ENCODE measurements around the gene DNAH1. TPM values are rescaled to one million over a fixed set of nuclear protein-coding genes. Genes with fewer than 3 reads are reported as not detected.

Gene DNAH1
- total RNA-seq, 5 donors from 2014 or later (not counting 1 experiment from before 2014, with no cell fraction given), result 41.5 to 72.0 (median 44.2) TPM

GRCh38 chr3:52347716-52348635 lies 31.9 kb downstream of the DNAH1 start:
- no peaks in the 10 kb centered on the region for H3K4me1 Mint-ChIP-seq
- DNase-seq (no peak), ATAC-seq (replicated peaks in 1 of 4) (no peak)
- no peak overlapping the region for H3K4me3 ChIP-seq (ENCODE audit: control insufficient read depth in 1 of 2, extremely low read depth in 1 of 2, low read length in 1 of 2)
- no peaks in the 10 kb centered on the region for H3K9me3 ChIP-seq
- no peaks in the 10 kb centered on the region for H3K27me3 ChIP-seq (replicated peaks in 1 of 2; ENCODE audit: control insufficient read depth in 2 of 2, extremely low read depth in 1 of 2, insufficient read depth in 2 of 2, low read length in 1 of 2)
- peaks cover 37% of the 10 kb centered on the region for H3K36me3 Mint-ChIP-seq
- POLR2A ChIA-PET, result no interaction called here
- H3K9me3 Mint-ChIP-seq, result no peaks in the 10 kb centered on the region
- H3K27ac Mint-ChIP-seq, result no peak overlapping the region
- H3K4me1 ChIP-seq (ENCODE audit: control insufficient read depth in 1 of 2, extremely low read depth in 1 of 2, insufficient read depth in 2 of 2, low read length in 2 of 2), result no peaks in the 10 kb centered on the region
- H3K27ac ChIP-seq (ENCODE audit: low read length), result no peak overlapping the region
- 96% methylated on average over 12 of the region's 13 CpGs for WGBS (ENCODE audit: insufficient coverage)
- H3K4me3 Mint-ChIP-seq, result no peak overlapping the region
- no peaks in the 10 kb centered on the region for H3K27me3 Mint-ChIP-seq
- CTCF ChIA-PET, result interaction anchor here (0.8 to 0.9 kb wide), 2 partner anchors 9 to 127 kb away, joined by 3 to 4 read pairs; no protein-coding TSS in a partner anchor
- H3K36me3 ChIP-seq (ENCODE audit: control insufficient read depth in 2 of 2, extremely low read depth in 1 of 2, insufficient read depth in 1 of 2, low read length in 1 of 2), result peaks cover 48 to 76% of the 10 kb centered on the region in 2 donors

DNA sequence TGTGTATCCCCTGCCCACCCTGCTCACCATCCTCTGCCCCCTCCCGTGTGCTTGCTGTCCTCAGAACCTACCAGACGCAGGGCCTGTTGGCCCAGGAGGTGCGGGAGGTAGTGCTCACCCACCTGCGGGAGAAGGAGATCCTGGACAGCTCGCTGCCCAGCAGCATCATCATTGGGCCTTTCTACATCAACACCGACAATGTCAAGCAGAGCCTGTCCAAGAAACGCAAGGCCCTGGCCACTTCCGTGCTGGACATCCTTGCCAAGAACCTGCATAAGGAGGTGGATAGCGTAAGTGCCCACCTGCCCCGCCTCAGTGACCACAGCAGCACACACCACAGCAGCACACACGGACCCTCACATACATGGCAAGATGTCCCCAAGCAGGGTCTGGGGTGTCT lies 33.0 kb downstream of the DNAH1 start:
- H3K27ac Mint-ChIP-seq, result no peak overlapping the region
- H3K36me3 ChIP-seq (ENCODE audit: control insufficient read depth in 2 of 2, extremely low read depth in 1 of 2, insufficient read depth in 1 of 2, low read length in 1 of 2), result peaks cover 52 to 81% of the 10 kb centered on the region in 2 donors
- no peaks in the 10 kb centered on the region for H3K9me3 ChIP-seq
- DNase-seq (no peak), ATAC-seq (replicated peaks in 1 of 4) (no peak)
- ChIA-PET CTCF (no interaction called here), POLR2A (no interaction called here)
- H3K27me3 ChIP-seq (replicated peaks in 1 of 2; ENCODE audit: control insufficient read depth in 2 of 2, extremely low read depth in 1 of 2, insufficient read depth in 2 of 2, low read length in 1 of 2), result no peaks in the 10 kb centered on the region
- H3K27ac ChIP-seq (ENCODE audit: low read length), result no peak overlapping the region
- H3K4me3 ChIP-seq (ENCODE audit: control insufficient read depth in 1 of 2, extremely low read depth in 1 of 2, low read length in 1 of 2), result no peak overlapping the region
- H3K36me3 Mint-ChIP-seq, result peaks cover 33% of the 10 kb centered on the region
- H3K4me1 Mint-ChIP-seq, result no peaks in the 10 kb centered on the region
- no peaks in the 10 kb centered on the region for H3K27me3 Mint-ChIP-seq
- 89% methylated on average over 10 of the region's 11 CpGs for WGBS (ENCODE audit: insufficient coverage)
- H3K9me3 Mint-ChIP-seq, result no peaks in the 10 kb centered on the region
- H3K4me1 ChIP-seq (ENCODE audit: control insufficient read depth in 1 of 2, extremely low read depth in 1 of 2, insufficient read depth in 2 of 2, low read length in 2 of 2), result no peaks in the 10 kb centered on the region
- H3K4me3 Mint-ChIP-seq, result no peak overlapping the region

DNA sequence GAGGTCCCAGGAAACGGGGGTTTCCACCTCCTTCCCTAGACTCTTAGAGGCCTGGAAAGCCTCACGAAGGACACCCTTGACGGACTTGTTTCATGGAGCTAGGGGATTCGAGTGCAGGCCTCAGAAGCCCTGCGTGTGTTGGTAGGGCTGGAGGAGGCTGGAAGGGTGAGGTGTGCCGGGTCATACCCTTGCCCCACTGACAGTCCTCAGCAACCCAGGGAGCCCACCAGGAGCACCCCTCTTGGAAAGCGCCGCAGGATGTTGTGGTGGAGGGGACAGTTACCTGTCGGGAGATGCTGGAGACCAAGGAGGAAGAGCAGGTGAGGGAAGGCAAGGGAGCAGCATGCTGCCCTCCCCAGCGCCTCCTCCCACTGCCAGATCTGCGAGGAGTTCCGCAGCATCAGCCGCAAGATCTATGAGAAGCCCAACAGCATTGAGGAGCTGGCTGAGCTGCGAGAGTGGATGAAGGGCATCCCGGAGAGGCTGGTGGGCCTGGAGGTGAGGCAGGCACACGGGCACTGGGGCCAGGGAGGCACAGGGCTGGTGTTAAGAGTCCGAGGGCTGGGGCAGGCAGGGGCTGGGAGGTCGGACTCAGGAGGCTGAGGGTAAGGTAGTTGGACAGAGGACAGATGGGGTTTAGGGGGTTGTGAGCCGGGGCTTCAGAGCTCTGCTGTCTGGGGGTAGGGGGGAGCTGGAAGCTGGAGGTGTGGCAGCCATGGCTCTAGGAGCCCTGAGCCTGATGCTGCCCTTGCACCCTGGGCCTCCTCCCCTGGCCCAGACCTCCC lies 33.7 kb downstream of the DNAH1 start:
- H3K27me3 ChIP-seq (replicated peaks in 1 of 2; ENCODE audit: control insufficient read depth in 2 of 2, extremely low read depth in 1 of 2, insufficient read depth in 2 of 2, low read length in 1 of 2), result no peaks in the 10 kb centered on the region
- no peak overlapping the region for H3K4me3 ChIP-seq (ENCODE audit: control insufficient read depth in 1 of 2, extremely low read depth in 1 of 2, low read length in 1 of 2)
- H3K9me3 ChIP-seq, result no peaks in the 10 kb centered on the region
- 91% methylated on average over 11 of the region's 19 CpGs for WGBS (ENCODE audit: insufficient coverage)
- H3K27ac ChIP-seq (ENCODE audit: low read length), result no peak overlapping the region
- Mint-ChIP-seq H3K4me1 (no peaks in the 10 kb centered on the region), H3K27me3 (no peaks in the 10 kb centered on the region), H3K36me3 (peaks cover 29% of the 10 kb centered on the region), H3K27ac (no peak overlapping the region), H3K4me3 (no peak overlapping the region), H3K9me3 (no peaks in the 10 kb centered on the region)
- H3K4me1 ChIP-seq (ENCODE audit: control insufficient read depth in 1 of 2, extremely low read depth in 1 of 2, insufficient read depth in 2 of 2, low read length in 2 of 2), result no peaks in the 10 kb centered on the region
- DNase-seq, result no peak
- ATAC-seq (replicated peaks in 1 of 4), result no peak
- ChIA-PET POLR2A (interaction anchor here in 1 of 2 donors (0.5 kb wide), 1 partner anchor 170 kb away, joined by 6 read pairs; no protein-coding TSS in a partner anchor), CTCF (no interaction called here)
- peaks cover 47 to 80% of the 10 kb centered on the region in 2 donors for H3K36me3 ChIP-seq (ENCODE audit: control insufficient read depth in 2 of 2, extremely low read depth in 1 of 2, insufficient read depth in 1 of 2, low read length in 1 of 2)

DNA sequence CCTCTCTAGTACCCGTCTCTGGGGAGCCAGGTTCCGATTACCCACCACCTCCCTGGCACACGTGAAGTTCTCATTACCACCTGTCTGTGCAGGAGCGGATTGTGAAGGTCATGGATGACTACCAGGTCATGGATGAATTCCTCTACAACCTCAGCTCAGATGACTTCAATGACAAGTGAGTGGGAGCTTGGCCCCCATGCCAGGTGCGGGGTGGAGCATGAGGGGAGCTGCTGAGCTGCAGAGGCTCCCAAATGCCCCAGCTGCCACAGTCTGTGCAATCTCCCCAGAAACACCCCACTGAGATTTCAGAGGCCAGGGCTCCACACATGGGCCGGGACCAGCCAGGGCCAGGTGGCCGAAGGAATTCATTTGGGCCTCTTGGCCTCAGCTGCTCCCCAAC lies 34.3 kb downstream of the DNAH1 start:
- Mint-ChIP-seq H3K27me3 (no peaks in the 10 kb centered on the region), H3K9me3 (no peaks in the 10 kb centered on the region), H3K4me1 (no peaks in the 10 kb centered on the region), H3K4me3 (no peak overlapping the region), H3K36me3 (peaks cover 30% of the 10 kb centered on the region), H3K27ac (no peak overlapping the region)
- Histone ChIP-seq H3K27me3 (replicated peaks in 1 of 2; ENCODE audit: control insufficient read depth in 2 of 2, extremely low read depth in 1 of 2, insufficient read depth in 2 of 2, low read length in 1 of 2) (no peaks in the 10 kb centered on the region), H3K9me3 (no peaks in the 10 kb centered on the region), H3K27ac (ENCODE audit: low read length) (no peak overlapping the region), H3K4me3 (ENCODE audit: control insufficient read depth in 1 of 2, extremely low read depth in 1 of 2, low read length in 1 of 2) (no peak overlapping the region), H3K4me1 (ENCODE audit: control insufficient read depth in 1 of 2, extremely low read depth in 1 of 2, insufficient read depth in 2 of 2, low read length in 2 of 2) (no peaks in the 10 kb centered on the region), H3K36me3 (ENCODE audit: control insufficient read depth in 2 of 2, extremely low read depth in 1 of 2, insufficient read depth in 1 of 2, low read length in 1 of 2) (peaks cover 52 to 80% of the 10 kb centered on the region in 2 donors)
- CTCF ChIA-PET, result no interaction called here
- DNase-seq (no peak), ATAC-seq (replicated peaks in 1 of 4) (no peak)
- 83% methylated on average over 1 of the region's 7 CpGs for WGBS (ENCODE audit: insufficient coverage)
- POLR2A ChIA-PET, result no interaction called here

DNA sequence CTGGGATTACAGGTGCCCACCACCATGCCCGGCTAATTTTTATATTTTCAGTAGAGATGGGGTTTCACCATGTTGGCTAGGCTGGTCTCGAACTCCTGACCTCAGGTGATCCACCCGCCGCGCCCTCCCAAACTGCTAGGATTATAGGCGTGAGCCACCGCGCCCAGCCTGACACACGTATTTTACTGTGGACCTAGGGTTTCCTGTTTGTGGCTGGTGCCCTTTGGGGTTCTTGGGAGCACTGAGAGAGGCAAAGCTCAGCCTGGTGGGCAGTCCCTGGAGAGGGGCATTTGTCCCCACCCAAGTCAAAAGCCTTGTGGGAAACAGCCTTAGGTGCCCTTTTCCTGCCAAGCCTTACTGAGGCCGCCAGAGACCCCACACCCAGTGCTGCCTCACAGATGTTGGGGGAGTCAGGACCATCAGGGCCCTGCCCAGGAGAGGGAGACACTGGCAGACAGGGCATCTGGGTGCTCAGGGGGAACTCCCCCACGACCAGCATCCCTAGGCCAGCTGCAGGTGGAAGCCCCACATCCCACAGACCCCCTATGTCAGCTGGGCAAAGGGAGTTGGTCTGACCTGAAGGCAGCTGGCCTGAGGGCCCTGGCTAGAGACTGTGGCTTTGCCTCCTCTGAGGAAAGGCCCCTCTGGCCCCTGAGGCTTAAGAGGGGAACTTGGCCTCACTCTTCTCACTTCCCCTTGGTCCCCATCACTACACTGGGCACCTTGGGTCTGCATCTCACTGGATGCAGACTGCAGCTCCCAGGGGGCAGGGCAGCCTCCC lies 35.1 kb downstream of the DNAH1 start:
- H3K4me3 Mint-ChIP-seq, result no peak overlapping the region
- H3K27me3 Mint-ChIP-seq, result no peaks in the 10 kb centered on the region
- 87% methylated on average over 8 of the region's 11 CpGs for WGBS (ENCODE audit: insufficient coverage)
- Histone ChIP-seq H3K4me3 (ENCODE audit: control insufficient read depth in 1 of 2, extremely low read depth in 1 of 2, low read length in 1 of 2) (no peak overlapping the region), H3K27me3 (replicated peaks in 1 of 2; ENCODE audit: control insufficient read depth in 2 of 2, extremely low read depth in 1 of 2, insufficient read depth in 2 of 2, low read length in 1 of 2) (no peaks in the 10 kb centered on the region), H3K9me3 (no peaks in the 10 kb centered on the region), H3K36me3 (ENCODE audit: control insufficient read depth in 2 of 2, extremely low read depth in 1 of 2, insufficient read depth in 1 of 2, low read length in 1 of 2) (peaks cover 53 to 85% of the 10 kb centered on the region in 2 donors), H3K27ac (ENCODE audit: low read length) (no peak overlapping the region), H3K4me1 (ENCODE audit: control insufficient read depth in 1 of 2, extremely low read depth in 1 of 2, insufficient read depth in 2 of 2, low read length in 2 of 2) (no peaks in the 10 kb centered on the region)
- H3K4me1 Mint-ChIP-seq, result no peaks in the 10 kb centered on the region
- peaks cover 35% of the 10 kb centered on the region for H3K36me3 Mint-ChIP-seq
- ATAC-seq (replicated peaks in 1 of 4) (no peak), DNase-seq (no peak)
- ChIA-PET CTCF (no interaction called here), POLR2A (no interaction called here)
- H3K27ac Mint-ChIP-seq, result no peak overlapping the region
- H3K9me3 Mint-ChIP-seq, result no peaks in the 10 kb centered on the region

DNA sequence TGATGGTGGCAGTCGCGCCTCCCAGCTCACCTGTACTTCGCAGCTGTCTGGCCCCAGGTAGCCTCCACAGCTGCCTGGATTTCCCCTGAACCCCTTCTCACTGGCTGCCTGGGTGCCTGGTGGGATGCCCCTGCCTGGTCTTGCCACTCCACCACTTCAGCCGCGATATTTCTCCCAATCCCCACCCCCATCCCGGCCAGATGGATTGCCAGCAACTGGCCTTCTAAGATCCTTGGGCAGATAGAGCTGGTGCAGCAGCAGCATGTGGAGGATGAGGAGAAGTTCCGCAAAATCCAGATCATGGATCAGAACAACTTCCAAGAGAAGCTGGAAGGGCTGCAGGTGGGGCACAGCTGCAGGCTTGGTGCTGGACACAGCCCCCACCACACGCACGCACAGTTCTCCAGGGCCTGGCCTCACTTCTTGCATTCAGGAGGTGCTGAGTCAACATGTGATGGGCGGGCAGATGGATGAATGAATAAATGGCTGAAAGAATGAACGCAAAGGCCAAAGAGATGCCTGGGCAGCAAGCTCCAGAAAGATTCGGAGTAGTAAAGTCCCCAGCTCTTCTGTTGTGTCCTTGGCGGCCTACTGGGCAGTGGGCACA lies 35.7 kb downstream of the DNAH1 start:
- Histone ChIP-seq H3K4me1 (ENCODE audit: control insufficient read depth in 1 of 2, extremely low read depth in 1 of 2, insufficient read depth in 2 of 2, low read length in 2 of 2) (no peaks in the 10 kb centered on the region), H3K27ac (ENCODE audit: low read length) (no peak overlapping the region), H3K9me3 (no peaks in the 10 kb centered on the region), H3K27me3 (replicated peaks in 1 of 2; ENCODE audit: control insufficient read depth in 2 of 2, extremely low read depth in 1 of 2, insufficient read depth in 2 of 2, low read length in 1 of 2) (no peaks in the 10 kb centered on the region), H3K36me3 (ENCODE audit: control insufficient read depth in 2 of 2, extremely low read depth in 1 of 2, insufficient read depth in 1 of 2, low read length in 1 of 2) (peaks cover 50 to 84% of the 10 kb centered on the region in 2 donors), H3K4me3 (ENCODE audit: control insufficient read depth in 1 of 2, extremely low read depth in 1 of 2, low read length in 1 of 2) (no peak overlapping the region)
- H3K4me3 Mint-ChIP-seq, result no peak overlapping the region
- H3K36me3 Mint-ChIP-seq, result peaks cover 35% of the 10 kb centered on the region
- 94% methylated on average over 10 of the region's 13 CpGs for WGBS (ENCODE audit: insufficient coverage)
- DNase-seq, result no peak
- no peaks in the 10 kb centered on the region for H3K4me1 Mint-ChIP-seq
- no peaks in the 10 kb centered on the region for H3K27me3 Mint-ChIP-seq
- no peak for ATAC-seq (replicated peaks in 1 of 4)
- CTCF ChIA-PET, result interaction anchor here in 1 of 2 donors (1.3 kb wide), 1 partner anchor 12 kb away, joined by 4 read pairs; no protein-coding TSS in a partner anchor
- POLR2A ChIA-PET, result no interaction called here
- no peak overlapping the region for H3K27ac Mint-ChIP-seq
- no peaks in the 10 kb centered on the region for H3K9me3 Mint-ChIP-seq

Measured in T-cell (primary cell).